ENCODE data around the gene ZSCAN4.
A peak's percentile ranks its signal among the peaks of the same experiment; 100 is the strongest.

ZSCAN4 gene

DNA sequence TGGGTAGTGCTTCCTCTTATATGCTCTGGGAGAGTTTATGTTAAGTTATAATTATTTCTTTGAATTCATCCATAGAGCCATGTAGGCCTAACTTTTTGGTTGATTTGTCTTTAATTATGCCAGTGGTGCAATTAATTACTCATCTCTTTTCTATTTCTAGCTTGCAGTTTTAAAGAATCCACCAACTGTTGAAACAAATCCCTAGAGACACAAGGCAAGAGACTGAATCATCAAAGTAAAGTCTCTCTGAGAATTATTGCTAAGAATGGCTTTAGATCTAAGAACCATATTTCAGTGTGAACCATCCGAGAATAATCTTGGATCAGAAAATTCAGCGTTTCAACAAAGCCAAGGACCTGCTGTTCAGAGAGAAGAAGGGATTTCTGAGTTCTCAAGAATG is 7.1 kb downstream of the ZSCAN4 start:
- no peak for DNase-seq (ENCODE audit: insufficient read length, low spot score)
- no peak for FAIRE-seq

DNA sequence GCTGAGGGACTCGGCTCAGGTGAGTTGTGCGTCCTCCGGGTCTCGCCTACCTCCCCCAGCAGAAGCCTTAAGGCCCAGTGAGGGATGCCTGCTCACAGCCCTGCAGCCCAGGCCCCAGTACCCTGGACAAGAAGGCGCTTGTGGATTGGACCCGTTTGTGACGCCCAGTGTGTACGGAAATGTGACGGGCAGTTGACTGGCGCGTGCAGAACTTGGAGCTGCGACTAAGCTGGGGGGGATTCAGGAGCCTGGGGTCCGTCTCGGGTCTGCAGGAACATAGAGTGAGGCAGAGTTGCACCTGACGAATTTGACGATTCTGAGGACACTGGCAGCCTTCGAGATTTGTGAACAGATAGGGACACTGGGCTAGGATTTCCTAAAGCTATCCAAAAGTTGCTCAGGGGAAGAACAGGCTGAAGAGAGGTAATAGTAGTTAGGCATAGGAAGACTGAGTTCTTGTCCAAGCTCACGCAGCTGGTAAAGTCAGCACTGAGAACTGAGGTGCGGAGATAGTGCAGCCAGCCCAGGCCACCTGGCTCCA is 13.6 kb downstream of the ZSCAN4 start:
- no peak for FAIRE-seq
- DNase-seq (ENCODE audit: insufficient read length, low spot score): no peak

DNA sequence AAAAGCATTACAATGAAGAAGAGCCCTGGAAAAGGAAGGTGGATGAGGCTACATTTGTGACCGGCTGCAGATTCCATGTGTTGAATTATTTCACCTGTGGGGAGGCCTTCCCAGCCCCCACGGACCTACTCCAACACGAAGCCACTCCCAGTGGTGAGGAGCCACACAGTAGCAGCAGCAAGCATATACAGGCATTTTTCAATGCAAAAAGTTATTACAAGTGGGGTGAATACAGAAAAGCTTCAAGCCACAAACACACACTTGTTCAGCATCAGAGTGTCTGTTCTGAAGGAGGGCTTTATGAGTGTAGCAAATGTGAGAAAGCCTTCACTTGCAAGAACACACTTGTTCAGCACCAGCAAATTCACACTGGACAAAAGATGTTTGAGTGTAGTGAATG is 18.0 kb downstream of the ZSCAN4 start:
- FAIRE-seq (no peak), DNase-seq (ENCODE audit: insufficient read length, low spot score) (no peak)

DNA sequence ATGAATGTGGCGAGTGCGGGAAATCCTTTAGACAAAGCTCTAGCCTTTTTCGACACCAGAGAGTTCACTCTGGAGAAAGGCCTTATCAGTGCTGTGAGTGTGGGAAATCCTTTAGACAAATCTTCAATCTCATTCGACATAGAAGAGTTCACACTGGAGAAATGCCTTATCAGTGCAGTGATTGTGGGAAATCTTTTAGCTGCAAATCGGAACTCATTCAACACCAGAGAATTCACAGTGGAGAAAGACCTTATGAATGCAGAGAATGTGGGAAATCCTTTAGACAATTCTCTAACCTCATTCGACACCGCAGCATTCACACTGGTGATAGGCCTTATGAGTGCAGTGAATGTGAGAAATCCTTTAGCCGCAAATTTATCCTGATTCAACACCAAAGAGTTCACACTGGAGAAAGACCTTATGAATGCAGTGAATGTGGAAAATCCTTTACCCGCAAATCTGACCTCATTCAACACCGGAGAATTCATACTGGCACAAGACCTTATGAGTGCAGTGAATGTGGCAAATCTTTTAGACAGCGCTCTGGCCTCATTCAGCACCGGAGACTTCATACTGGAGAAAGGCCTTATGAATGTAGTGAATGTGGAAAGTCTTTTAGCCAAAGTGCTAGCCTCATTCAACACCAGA is 18.8 kb downstream of the ZSCAN4 start:
- DNase-seq (ENCODE audit: insufficient read length, low spot score) (no peak), FAIRE-seq (no peak)

DNA sequence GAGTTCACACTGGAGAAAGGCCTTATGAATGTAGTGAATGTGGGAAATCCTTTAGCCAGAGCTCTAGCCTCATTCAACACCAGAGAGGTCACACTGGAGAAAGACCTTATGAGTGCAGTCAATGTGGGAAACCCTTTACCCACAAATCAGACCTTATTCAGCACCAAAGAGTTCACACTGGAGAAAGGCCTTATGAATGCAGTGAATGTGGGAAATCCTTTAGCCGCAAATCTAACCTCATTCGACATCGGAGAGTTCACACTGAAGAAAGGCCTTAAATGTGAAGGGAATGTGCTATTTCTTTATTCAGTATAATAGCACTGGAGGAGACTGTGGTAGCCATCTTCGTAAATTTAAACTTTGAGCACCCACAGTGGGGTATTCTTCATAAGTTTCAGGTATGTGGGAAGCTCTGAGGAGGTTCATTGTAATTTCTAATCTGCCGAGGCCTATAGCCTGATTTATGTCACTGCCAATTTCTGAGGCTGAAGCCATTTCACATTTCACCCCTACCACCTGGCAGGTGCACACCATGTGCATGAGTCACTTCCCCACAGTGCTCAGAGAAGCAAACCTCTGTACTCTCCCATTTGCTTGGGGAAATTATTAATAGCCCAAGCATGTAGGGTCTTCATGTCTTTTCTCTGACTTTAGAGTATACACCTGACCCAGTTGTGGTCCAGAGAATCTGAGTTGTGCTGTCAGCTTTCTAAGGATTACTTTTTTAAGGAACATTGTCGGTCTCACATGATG is 19.5 kb downstream of the ZSCAN4 start:
- no peak for DNase-seq (ENCODE audit: insufficient read length, low spot score)
- FAIRE-seq: no peak

GRCh38 chr19:57689750-57690149 is 21.0 kb downstream of the ZSCAN4 start:
- FAIRE-seq (no peak), DNase-seq (ENCODE audit: insufficient read length, low spot score) (no peak)

DNA sequence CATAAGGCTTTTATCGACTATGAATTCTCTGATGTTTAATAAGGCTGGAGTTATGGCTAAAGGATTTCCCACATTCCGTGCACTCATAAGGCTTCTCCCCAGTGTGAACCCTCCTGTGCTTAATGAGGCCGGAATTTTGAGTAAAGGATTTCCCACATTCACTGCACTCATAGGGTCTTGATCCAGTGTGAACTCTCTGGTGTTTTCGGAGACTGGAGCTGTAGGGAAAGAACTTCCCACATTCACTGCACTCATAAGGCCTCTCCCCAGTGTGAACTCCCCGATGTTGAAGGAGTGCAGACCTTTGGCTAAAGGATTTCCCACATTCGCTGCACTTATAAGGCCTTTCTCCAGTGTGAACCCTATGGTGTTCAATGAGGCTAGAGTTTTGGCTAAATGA is 32.9 kb downstream of the ZSCAN4 start:
- no peak for FAIRE-seq
- no peak for DNase-seq (ENCODE audit: insufficient read length, low spot score)

GRCh38 chr19:57706346-57706745 is 37.6 kb downstream of the ZSCAN4 start:
- FAIRE-seq (no peak), DNase-seq (ENCODE audit: insufficient read length, low spot score) (no peak)

GRCh38 chr19:57708641-57709361 is 40.1 kb downstream of the ZSCAN4 start, which contains the start of gene ZNF154:
Gene ZNF154, minus strand, starts transcription at chr19:57709204. Its CDS starts 233 bp downstream, at chr19:57708971.
- no peak for FAIRE-seq
- peak; percentile 18 for DNase-seq (ENCODE audit: insufficient read length, low spot score)

- DNase-seq (ENCODE audit: insufficient read length, low spot score) (no peak), FAIRE-seq (no peak)
Measured at GRCh38 chr19:57709616-57710015, 40.9 kb downstream of the ZSCAN4 start.

DNA sequence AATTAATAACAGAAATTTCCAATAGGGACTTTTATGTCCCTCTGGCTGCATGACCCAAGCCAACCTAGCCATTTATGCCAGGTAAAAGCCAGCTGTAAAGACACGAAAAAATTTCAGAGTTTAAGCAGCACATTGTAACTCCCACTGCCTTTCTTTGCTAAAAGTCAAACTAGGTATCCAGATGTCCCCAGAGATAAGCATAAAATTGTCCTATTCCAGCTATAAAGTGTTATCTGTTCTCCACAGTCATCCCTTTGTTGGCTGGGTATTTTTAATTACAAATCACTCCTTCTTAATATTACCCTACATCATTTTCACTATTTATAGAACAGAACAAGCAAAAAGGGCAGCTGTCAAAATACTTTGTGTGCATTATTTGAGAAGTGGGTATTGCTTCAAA is 43.5 kb downstream of the ZSCAN4 start:
- DNase-seq (ENCODE audit: insufficient read length, low spot score) (no peak), FAIRE-seq (no peak)

- FAIRE-seq: no peak
- no peak for DNase-seq (ENCODE audit: insufficient read length, low spot score)
Measured at GRCh38 chr19:57719424-57719823, 50.7 kb downstream of the ZSCAN4 start.

DNA sequence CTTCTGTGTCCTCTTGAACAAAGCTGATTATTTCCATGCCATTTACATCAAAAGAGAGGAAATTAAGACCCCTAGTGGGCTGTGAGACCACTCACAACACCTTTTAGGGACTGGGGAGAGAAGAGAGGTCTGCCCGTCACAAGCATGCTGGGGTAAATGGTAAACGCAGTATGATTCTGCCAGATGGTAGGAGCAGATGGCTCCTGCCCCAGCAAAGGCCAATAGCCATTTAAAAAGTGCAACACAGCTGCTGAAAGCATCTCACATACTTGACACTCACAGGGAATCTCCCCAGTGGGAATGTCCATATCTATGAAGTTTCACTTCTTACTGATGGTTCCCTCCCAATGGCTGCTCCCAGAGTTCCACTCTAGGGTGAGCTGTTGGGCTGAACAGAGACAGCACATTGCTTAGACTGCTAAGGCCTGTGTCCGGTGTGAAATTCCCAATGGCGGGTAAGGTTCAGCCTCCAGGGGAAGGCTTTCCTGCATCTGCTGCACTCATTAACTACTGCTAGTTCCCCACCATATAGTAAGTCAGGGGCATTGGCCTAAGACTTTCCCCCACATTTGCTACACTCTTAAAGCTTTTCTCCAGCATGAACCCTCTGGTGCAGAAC is 51.3 kb downstream of the ZSCAN4 start:
- no peak for FAIRE-seq
- DNase-seq (ENCODE audit: insufficient read length, low spot score): no peak

DNA sequence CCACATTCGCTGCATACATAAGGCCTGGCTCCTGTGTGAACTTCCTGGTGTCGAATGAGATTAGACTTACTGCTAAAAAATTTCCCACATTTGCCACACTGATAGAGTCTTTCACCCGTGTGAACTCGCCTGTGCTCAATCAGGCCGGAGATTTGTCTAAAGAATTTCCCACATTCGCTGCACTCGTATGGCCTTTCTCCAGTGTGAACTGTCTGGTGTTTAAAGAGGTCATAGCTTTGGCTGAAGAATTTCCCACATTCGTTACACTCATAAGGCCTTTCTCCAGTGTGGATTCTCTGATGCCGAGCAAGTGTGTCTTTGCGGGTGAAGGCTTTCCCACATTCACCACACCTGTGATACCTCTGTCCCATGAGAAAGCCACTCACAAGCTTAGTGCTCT is 52.1 kb downstream of the ZSCAN4 start:
- FAIRE-seq: no peak
- no peak for DNase-seq (ENCODE audit: insufficient read length, low spot score)

Measured in GM19239 (cell line).